AG08395 (cell line): ENCODE data around the gene PTGER3.
A peak's percentile ranks its signal among the peaks of the same experiment; 100 is the strongest.

Source experiments
- DNase-seq: peaks from one replicate; pipeline ENCODE4 v3.0.0; 2012; ENCODE audit warnings: mixed read lengths, low spot score

PTGER3 gene

DNA sequence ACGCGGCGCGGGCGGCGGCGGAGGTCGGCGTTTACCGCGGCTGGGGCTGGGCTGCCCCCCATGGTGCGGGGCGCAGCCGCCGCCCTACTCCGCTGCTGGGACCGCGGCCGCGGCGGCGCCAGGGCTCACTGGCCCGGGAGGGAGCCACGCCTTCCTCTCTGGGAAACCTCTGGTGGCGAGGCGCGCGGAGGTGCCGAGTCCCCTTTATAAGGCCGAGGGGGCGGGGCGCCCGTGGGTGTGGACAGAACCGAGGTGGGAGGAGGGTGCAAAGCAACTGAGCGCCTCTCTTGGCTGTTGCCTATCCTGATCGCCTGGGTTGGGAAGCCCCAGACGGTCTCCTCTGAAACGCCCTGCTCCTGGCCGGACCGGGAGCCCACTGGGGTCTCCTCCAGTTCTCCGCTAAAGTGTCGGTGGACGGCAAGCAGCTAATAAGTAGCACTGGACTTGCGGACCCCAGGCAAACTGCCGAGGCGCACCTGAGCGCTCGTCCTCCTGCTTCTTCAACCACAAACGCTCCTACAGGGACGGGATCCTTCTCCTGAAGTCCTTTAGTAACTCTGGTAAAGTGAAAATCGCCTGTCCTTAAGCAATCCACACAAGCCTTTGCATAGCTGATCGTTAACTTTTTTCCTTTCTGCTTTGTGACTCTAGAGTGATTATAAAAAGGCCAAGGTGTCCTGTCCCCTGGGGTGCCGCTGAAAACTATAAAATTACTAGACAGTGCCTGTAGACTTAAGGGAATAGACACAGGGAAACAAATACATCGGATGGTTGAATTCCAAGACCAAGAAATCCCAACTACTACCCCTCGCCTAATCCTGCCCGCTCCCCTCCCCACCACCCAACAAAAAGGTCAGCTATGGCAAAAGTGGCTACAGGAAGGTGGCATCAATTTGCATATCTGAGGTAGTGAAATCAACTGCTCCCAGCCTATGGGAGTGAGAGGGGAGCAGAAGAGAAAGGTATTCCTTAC lies at the start of gene PTGER3:
TSS of gene PTGER3 (minus strand) at position 182 of the 973 bp plus-strand sequence. CDS start 239 bp downstream, outside the sequence.
- peak; percentile 68 for DNase-seq

DNA sequence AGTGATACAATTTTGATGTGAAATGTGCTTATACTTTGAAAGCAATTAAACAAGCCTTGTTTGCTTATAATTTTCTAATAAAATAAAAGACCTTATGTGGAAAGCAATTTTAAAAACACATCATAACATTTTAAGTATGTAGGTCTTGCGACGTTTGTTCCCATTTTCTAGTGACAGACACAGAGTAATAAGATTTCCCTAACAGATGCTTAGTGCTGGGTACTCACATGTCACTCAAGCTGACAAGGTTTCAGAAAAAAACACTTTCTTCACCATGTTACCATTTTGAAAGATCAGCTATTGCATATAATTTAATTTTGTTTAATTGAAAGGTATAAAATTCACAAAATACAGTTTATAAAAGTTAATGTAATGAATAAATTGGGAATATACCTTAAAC lies 47.3 kb upstream of the PTGER3 start:
- DNase-seq, result no peak

DNA sequence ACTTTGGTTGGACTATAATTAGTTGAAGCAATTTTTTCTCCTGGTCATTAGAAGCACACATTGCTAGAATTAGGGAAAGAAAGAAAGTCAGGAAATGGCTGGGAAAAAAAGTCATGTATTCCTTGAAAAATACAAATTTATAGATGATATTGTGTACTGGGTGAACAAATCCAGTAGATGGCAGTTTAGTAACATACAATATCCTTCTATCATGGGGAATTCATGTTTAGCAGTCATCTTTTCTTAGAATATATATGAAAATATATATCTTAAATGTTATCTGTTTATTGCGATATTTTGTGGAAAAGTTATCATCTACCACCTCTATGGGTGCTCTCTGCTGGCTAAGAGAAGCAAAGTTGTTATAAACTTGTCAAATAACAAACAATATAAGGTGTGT lies 46.3 kb upstream of the PTGER3 start:
- DNase-seq, result peak; percentile 40

DNA sequence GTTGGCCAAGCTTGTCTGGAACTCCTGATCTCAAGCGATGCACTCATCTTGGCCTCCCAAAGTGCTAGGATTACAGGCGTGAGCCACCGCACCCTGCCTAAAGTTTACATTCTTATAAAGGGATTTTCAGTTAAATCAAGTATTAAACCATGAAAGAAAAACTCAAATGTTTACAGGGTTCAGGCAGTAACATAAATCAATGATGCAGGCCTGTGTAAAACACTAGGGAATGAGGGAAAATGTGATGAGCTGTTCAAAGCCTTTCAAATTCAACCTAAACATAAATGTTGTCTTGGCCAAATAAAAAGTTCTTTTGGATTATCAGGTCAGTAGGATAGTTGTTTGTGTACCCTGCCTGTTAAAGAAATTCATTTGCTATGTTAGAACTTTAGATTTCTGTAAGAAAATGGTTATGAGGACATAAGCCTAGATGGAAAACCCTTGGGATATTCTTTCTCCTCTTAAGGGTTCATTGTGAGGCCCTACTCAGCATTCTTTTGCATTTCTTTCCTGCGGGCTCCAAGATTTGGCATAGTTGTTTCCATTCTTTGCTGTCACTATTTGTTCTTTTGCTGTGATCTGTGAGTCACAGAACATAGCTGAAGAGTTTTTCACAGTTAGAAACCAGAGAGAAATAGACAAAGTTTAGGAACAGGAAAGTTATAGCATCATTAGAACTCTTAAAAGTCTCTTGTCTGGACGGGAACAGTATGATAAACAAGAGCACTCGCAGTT lies 42.1 kb upstream of the PTGER3 start:
- peak; percentile 70 for DNase-seq

DNA sequence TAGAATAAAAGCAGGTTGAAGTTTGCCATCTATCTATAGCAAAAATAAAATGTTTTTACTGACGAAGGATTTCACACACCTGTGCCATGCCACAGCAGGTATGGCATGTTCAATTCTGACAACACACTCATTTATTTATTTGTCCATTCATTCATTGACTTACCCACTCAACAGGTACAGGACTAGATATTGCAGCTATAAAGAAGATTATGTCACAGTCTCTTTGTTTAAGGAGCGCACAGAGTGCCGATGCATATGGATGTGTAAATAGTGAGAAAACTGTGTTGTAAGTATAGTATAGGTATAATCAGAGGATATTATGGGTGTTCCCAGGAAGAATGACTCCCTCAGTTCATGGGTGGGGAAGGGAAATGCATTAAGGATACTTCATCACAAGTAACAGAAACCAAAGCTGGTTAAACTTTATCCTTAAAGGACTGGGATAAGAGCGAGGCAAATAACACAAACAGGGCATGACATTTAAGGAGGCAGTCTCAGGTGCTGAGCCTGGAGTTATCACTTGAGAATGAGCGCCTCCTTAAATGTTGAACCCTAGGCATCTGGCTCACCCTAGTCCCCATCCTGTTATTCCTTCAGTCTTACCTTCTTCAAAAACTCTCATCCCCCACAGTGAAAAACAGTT lies 41.1 kb upstream of the PTGER3 start:
- no peak for DNase-seq

DNA sequence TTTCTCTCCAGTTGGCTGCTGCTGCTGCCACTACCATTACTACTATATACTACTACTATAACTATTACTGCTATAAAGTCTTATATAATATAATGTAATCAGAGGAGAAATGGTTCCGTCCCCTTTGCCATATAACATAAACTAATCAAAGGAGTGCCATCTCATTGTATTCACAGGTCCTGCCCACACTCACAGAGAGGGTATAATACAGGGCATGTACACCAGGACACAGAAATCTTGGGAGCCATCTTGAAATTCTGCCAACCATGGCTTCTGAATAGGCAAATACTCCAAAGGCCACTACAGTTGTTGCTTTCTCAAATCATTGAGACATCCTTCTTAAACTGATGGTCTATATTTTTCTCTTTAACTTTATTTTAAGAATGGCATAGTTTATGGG lies 40.1 kb upstream of the PTGER3 start:
- no peak for DNase-seq

DNA sequence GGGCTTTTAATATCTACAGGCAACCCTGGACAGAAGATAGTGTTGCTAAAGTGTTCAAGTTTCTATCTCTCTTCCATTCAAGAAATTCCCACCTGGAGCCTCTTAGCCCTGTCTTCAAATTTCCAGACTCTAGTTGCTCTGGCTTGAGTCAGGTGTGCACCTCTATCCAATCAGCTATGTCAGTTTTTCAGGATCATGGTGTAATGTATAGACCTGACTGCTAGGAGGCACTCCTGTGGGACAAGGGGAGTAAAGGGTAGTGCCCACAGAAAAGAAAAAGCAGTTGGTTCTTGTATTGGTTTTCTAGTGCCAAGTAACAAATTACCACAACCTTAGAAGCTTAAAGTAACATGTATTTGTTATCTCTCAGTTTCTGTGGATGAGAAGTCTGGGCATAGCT lies 39.4 kb upstream of the PTGER3 start:
- no peak for DNase-seq

DNA sequence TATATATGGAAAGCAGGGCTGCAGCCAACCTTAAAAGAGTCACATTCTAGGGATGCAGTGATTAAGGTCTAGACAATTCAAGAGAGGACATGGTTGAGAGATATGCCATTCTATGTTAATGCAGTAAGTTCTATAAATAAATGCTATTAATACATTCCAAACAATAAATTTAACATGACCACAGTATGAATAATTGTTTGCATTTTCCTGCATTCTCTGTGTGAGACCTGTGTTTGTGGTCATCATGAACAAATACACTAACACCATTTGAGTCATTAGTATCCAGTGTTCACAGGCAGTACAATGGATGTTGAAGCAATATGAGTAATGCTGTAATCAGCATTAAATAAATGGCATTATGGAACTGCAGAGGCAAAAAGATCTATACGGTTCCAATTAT lies 38.7 kb upstream of the PTGER3 start:
- DNase-seq, result peak; percentile 33

DNA sequence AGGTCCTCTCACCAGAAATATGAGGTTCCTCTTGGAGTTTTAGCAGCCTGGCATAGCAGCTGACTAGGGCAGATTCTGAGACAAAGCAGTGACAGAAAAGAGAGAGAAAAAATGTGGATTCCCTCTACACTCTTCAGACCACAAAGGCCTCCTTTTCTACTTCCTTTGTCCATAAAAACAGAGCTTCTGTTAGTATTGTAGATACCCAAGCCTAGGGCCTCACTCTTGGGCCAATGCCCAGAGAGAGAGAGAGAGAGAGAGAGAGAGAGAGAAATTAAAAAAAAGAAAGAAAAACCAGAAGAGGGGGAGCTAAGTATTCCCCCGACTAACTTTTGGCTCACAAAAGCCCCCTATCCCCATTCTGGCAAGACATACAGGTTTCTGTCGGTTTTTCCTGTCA lies 35.7 kb upstream of the PTGER3 start:
- DNase-seq, result no peak

DNA sequence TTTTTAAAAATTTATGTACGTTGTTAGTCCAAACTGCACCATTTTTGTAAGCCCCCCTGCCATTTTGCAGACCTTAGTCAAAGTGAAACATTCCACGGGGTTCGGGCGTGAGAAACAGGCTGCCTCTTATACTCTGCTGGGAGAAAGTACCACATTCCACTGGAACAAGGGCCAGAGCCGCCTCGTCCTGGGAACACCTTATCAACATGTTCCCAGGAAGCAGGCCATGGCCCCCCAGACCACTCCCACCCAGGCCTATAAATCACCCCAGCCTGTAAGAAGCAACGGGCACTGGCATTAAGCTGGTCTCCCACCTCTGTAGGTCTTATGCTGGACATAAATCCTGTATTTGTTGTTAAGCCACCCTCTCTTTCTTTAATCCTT lies 34.1 kb upstream of the PTGER3 start:
- DNase-seq, result no peak

DNA sequence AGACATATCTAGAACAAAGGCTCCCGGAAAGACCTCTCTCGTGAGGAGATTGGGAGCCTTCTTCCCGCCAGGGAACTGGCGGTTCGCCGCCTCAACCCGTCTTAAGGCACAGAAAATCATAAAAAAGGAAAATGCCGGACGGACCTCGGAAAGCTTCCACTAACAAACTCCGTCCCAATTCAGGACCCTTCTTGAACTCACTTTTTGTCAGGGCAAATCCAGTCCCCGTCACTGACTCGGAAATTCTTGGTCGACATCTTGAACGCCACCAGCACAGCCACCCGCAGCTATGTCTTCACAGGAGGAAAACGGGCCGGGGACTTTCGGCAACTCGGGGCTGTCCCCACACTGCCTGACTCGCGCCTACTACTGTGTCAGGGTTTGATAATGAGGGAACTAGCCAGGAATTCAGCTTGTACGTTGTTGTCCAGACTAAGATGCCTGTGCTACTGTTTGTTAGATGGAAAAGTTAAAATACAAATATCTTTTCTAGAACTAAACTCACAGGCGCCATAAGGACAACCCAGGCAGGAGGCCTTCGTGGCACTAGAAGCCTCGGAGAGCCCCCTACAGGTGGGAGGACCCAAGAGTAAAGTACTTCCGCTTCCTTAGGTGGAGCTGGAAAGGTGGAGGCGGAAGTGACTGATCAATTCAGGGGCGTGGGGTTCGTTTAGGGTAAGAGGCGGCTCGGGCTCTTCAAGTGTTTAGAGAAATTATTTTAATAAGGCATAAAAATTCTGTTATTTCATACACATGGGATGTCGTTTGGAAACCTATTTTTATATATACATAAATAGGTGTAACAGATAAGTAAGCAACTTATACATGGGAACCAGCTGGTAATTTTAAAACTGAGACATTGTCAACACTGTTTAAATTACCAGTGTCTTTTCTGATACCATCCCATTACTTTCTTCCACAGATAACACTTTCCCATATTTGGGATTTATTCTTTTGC lies 33.4 kb upstream of the PTGER3 start, which contains the start of gene ZRANB2:
TSS of gene ZRANB2 (minus strand) at position 297 of the 958 bp plus-strand sequence. CDS start at position 257, 40 bp downstream.
- DNase-seq, result peak; percentile 94

DNA sequence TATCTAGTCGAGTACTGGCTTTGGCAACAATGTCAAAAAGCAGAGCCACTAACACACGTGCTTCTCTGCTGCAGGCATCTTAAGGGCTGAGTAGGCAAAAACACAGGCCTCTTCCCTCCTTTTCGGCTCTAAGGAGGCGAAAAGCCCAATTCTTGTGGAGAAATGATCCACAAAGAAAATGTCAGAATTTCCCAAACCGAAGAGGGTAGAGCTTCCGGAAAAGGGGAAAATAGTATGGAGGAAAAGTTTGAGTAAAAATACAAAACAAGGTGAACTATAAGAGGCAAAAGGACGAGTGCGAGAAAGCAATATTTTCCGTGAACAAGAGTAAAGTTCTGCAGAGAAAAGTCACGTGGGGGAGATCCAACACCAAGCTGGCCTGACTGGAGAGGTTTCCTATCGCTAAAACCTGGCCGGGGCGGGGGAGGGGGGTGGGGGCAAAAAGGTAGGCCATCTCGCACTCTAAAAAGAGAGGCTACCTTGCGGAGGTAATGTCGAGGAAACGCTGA lies 32.7 kb upstream of the PTGER3 start:
- peak; percentile 19 for DNase-seq

DNA sequence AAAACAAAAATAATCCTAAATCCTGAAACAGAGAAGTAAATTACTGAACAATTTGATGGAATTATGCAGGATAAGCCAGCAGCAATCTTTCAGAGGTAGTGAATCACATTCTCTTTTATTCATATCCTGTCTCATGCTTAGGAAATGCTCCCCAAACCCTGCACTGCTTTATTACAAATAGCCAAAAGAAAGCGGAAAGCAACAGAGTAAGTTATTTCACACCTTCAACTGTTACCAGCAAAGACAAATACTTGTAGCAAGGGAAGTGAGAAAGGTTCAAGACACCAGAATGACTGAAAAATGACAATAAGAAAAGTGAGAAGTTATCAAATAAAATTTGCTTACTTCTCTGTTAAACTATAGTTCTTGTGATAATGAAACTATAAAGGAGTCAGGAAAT lies 27.1 kb upstream of the PTGER3 start:
- no peak for DNase-seq

DNA sequence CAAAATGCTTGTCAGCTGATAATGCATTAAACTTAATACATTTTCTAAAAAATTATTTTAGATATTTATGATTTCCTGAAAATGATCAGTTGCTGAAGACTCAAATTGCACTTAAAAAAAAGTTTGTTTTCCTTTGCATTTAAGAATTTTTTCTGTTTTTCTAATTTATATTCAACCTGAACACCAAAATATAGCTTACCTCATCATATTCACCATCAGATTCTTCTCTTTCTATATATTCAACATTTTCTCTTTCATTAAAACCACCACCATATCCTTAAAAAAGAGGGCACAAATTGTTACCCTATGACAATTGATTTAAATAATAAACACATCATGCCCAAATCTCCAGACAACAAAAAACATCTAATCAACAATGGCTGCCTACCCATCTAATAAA lies 24.7 kb upstream of the PTGER3 start:
- no peak for DNase-seq

DNA sequence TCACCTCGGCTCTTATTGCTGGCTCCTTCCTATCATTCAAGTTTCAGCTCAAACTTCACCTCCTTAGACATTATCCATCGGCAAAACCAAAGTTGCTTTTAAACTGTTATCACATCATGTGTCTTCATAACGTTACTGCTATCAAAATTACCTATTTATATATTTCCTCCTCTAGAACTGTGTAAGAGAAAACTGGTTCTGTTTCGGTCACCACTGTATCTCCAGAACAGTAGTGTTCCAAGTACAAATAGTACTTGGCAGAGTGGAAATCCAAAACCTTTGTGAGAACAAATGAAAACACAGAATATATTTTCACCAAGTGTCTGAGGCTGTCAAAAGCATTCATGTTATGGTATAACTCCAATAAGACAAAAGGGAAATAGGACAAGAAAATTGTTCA lies 24.1 kb upstream of the PTGER3 start:
- no peak for DNase-seq

DNA sequence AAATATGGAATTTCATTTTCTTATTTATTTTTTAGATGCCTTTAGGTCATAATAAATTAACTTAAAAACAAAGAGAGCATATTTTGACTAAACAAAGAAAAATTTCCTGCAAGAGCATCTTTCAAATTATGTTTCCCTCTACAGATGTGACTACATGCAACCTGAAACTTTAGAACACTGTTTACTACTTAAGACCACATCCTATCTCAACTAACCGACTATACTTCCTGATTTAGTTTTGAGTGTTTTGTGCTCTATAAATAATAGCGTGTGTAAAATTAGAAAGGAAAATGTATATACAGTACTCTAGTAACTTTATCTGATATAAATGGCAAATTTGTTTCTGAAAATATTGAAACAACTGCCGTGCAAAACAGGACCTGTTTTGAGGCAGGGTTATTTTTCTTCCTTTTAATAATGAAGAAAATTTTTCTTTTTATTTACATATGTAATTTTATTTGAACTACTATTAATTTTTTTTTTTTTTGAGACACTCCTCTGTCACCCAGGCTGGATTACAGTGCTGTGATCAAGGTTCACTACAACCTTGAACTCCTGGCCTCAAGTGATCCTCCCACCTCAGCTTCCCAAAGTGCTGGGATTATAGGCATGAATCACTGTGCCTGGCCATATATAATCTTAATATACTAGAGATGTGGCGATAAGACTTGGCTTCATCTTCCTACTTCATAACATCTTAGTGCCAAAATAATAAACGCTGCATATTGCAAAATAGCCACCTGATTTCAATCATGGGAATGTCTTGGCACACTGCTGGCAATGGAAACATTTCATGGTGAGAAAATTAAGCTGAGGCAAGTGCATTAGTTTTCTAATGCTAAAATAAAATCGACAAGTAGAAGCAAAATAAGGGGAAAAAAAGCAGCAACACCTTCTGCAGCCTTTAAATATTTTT lies 21.0 kb upstream of the PTGER3 start:
- no peak for DNase-seq

DNA sequence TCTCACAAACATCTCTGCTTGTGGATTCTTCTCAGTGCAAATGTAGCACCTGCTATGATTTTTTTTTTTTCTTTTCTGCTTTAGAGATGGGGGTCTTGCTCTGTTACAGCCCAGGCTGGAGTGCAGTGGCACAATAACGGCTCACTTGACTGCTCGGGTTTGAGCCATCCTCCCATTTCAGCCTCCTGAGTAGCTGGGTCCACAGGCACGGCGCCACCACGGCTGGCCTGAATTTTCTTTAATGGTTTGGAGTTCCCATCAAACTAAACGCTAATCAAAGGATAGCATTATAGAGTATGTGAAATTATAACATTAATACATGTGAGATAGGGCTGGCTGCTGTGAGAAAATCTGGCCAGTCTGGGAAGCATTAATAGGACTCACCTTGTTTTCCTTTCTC lies 7.2 kb upstream of the PTGER3 start:
- no peak for DNase-seq

DNA sequence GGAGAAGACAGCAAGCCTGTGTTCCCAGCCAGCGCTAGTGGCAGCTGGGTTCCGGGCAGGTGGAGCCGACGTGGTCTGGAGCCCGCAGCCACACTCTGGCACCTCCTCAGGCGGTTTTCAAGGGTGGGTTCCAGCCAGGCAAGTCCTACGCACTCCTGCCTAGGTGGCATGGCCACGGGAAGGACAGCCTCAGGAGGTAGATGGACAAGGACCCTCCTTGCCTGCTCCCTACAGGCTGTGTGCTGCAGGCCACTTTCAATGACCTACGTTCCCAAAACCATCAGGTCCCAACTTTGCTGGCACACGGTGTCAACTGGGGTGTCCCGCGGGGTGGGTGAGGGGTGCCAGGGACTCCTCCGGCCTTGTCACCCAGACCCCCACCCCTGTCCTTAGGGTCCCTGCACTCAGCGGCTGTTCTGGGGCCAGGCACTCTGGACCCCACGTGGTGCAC lies 6.7 kb upstream of the PTGER3 start:
- no peak for DNase-seq

DNA sequence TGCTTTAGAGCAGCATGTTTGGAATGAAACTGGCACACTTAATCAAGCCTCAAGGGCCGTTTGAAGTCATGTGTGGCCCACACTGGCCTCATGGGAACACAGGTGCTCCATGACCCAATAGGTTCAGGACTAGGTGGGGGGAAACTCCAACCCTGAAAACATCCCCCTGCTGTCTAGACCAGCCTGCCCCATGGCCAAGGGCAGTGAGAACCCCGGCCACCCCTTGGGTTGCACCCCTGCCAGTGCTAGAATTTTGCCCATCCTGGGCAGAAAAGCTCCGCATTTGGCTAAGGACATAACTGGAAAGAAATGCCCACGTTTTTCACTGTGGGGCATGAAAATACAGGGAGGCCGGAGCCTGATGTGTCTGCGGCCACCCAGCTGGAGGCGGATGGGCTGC lies 6.1 kb upstream of the PTGER3 start:
- no peak for DNase-seq

DNA sequence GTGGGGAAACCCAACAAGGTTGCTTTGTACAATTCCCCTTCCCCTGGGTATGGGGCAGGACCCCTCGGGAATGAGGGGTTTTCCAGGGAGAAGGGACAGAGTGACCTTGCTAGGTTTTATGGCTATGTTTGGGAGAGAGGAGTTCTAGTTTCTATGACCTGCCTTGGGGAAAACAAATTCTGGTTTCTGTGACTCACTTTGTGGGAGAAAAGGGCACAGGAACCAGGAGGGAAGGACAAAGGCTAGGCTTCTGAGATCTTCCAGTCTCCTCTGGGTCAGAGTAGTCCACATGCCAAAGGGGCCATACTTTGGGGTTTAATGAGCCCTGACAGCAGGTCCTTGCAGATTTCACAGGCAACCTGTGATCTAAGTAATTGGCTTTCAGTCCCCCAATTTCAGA lies 5.5 kb upstream of the PTGER3 start:
- DNase-seq, result no peak
